HCT116 (cell line): ENCODE results near the gene ASB1. TPM values are rescaled to one million over a fixed set of nuclear protein-coding genes. Genes with fewer than 3 reads are reported as not detected.

ENCODE experiments used
- ATAC-seq: fragments of 200-7000 bp; cut with Tn5 transposase; 2 replicates; pipeline ENCODE4 v1.9.1; 2020; ENCODE audit warnings: mild to moderate bottlenecking, moderate library complexity
- BruUV-seq: library from RNA; stranded (reverse); fragments of 400-500 nt; replicated peaks from 2 replicates; lab custom pipeline; 2021; lab: Mats Ljungman, UMichigan
- CTCF ChIA-PET: fragments of 300-600 bp; sonication (Branson Sonifier 250); formaldehyde crosslinking; loops from one replicate; lab custom pipeline; 2021; ENCODE audit warnings: antibody characterized with exemption; lab: Charles Lee
- POLR2A ChIA-PET: fragments of 300-600, 350-600 bp; sonication (Branson Sonifier 250); formaldehyde crosslinking; loops from one replicate; lab custom pipeline; 2021; ENCODE audit warnings: antibody characterized with exemption; lab: Charles Lee
- RAD21 ChIA-PET, 2 experiments: fragments of 300-600 bp; sonication (Branson Sonifier 250); formaldehyde crosslinking; loops; one replicate each; lab custom pipeline; 2023; ENCODE audit warnings: low total read pairs in 2 of 2; ENCODE audit not compliant: uncharacterized antibody in 2 of 2, unreplicated experiment in 2 of 2, low non-redundant PET in 1 of 2; lab: Charles Lee
- DNase-seq: peaks from one replicate; pipeline ENCODE4 v3.0.0-alpha.2; 2010; ENCODE audit warnings: low read depth, low spot score
- H2AFZ ChIP-seq: fragments of 200-600 bp; shearing (Covaris generic), sonication (generic); 2 replicates; pipeline ENCODE4 v1.6.1; 2017; ENCODE audit warnings: low read depth, mixed run types, mixed read lengths, antibody characterized with exemption, low read length; ENCODE audit not compliant: poor library complexity, severe bottlenecking
- H3K27ac ChIP-seq: 2 replicates; pipeline ENCODE4 v1.5.1; 2012; ENCODE audit warnings: low read depth, low read length
- H3K27me3 ChIP-seq: fragments of 200-600 bp; sonication (generic); 2 replicates; pipeline ENCODE4 v1.6.1; 2016; ENCODE audit warnings: mixed run types, low read length, mixed read lengths; ENCODE audit not compliant: insufficient read depth
- H3K36me3 ChIP-seq, 2 experiments: fragments of 200-500 bp in 1 of 2; fragments of 200-600 bp in 1 of 2; sonication (Bioruptor generic) in 1 of 2; sonication (generic) in 1 of 2; 2 replicates each; pipeline versions ENCODE4 v1.5.1 to v1.6.1; 2014 to 2016; ENCODE audit warnings: low read length in 2 of 2, inconsistent platforms in 1 of 2, mixed read lengths in 1 of 2, mixed run types in 1 of 2; ENCODE audit not compliant: insufficient read depth in 2 of 2, control insufficient read depth in 1 of 2
- H3K4me1 ChIP-seq, 2 experiments: fragments of 200-600 bp in 1 of 2; sonication (generic) in 1 of 2; 2 replicates each; pipeline versions ENCODE4 v1.5.1 to v1.6.1; 2012 to 2017; ENCODE audit warnings: low read length in 2 of 2, inconsistent platforms in 1 of 2, mild to moderate bottlenecking in 1 of 2, mixed read lengths in 1 of 2, mixed run types in 1 of 2, moderate library complexity in 1 of 2; ENCODE audit not compliant: insufficient read depth in 2 of 2, control insufficient read depth in 1 of 2
- H3K4me2 ChIP-seq: fragments of 200-600 bp; sonication (generic); 2 replicates; pipeline ENCODE4 v1.6.1; 2017; ENCODE audit warnings: mixed run types, low read length, mixed read lengths
- H3K4me3 ChIP-seq, 2 experiments: fragments of 200-600 bp in 1 of 2; sonication (generic) in 1 of 2; replicated peaks in 1 of 2; 2 replicates each; pipeline ENCODE4 v1.5.1; 2011 to 2016; ENCODE audit warnings: low read length in 2 of 2, control low read depth in 1 of 2, low read depth in 1 of 2, mild to moderate bottlenecking in 1 of 2, mixed read lengths in 1 of 2, mixed run types in 1 of 2
- H3K79me2 ChIP-seq: fragments of 200-600 bp; sonication (generic); 2 replicates; pipeline ENCODE4 v1.6.1; 2017; ENCODE audit warnings: mild to moderate bottlenecking, mixed run types, low read length, moderate library complexity, mixed read lengths; ENCODE audit not compliant: insufficient read depth
- H3K9ac ChIP-seq: fragments of 200-600 bp; sonication (generic); 2 replicates; pipeline ENCODE4 v1.6.1; 2016; ENCODE audit warnings: low read length, mixed read lengths
- H3K9me2 ChIP-seq: fragments of 200-600 bp; sonication (generic), shearing (Covaris generic); 2 replicates; pipeline ENCODE4 v1.6.1; 2017; ENCODE audit warnings: mixed run types, mild to moderate bottlenecking, moderate library complexity; ENCODE audit not compliant: insufficient read depth
- H3K9me3 ChIP-seq, 2 experiments: fragments of 200-500 bp in 1 of 2; fragments of 200-600 bp in 1 of 2; sonication (Bioruptor generic) in 1 of 2; sonication (generic) in 1 of 2; 2 replicates each; pipeline ENCODE4 v1.6.1; 2014 to 2017; ENCODE audit warnings: low read length in 2 of 2, mixed read lengths in 2 of 2, inconsistent platforms in 1 of 2, low read depth in 1 of 2, mild to moderate bottlenecking in 1 of 2, mixed run types in 1 of 2, moderate library complexity in 1 of 2; ENCODE audit not compliant: control insufficient read depth in 1 of 2, insufficient read depth in 1 of 2
- H4K20me1 ChIP-seq: fragments of 200-600 bp; sonication (generic), shearing (Covaris generic); 2 replicates; pipeline ENCODE4 v1.6.1; 2017; ENCODE audit warnings: mixed run types, mild to moderate bottlenecking, moderate library complexity; ENCODE audit not compliant: insufficient read depth
- CBX3 ChIP-seq: IDR thresholded peaks from 2 replicates; pipeline ENCODE4 v1.6.1; 2012; ENCODE audit warnings: low read depth
- EGR1 ChIP-seq: IDR thresholded peaks from 2 replicates; pipeline ENCODE4 v1.6.1; 2012; ENCODE audit warnings: low read depth
- ELF1 ChIP-seq: IDR thresholded peaks from 2 replicates; pipeline ENCODE4 v1.6.1; 2012; ENCODE audit warnings: low read depth, borderline replicate concordance
- EZH2phosphoT487 ChIP-seq: fragments of 200-600 bp; IDR thresholded peaks from 2 replicates; pipeline ENCODE4 v1.6.1; 2018; ENCODE audit warnings: antibody characterized with exemption, borderline replicate concordance
- FOSL1 ChIP-seq: IDR thresholded peaks from 2 replicates; pipeline ENCODE4 v1.6.1; 2012; ENCODE audit warnings: low read depth
- POLR2AphosphoS5 ChIP-seq: IDR thresholded peaks from 2 replicates; pipeline ENCODE4 v1.6.1; 2011; ENCODE audit warnings: mild to moderate bottlenecking, low read depth, low read length, moderate library complexity
- YY1 ChIP-seq: IDR thresholded peaks from 2 replicates; pipeline ENCODE4 v1.6.1; 2011; ENCODE audit warnings: low read length, low read depth, moderate library complexity, mild to moderate bottlenecking; ENCODE audit not compliant: insufficient replicate concordance; ENCODE audit errors: extremely low read depth
- ZFX ChIP-seq: fragments of 450-650 bp; IDR thresholded peaks from 2 replicates; pipeline ENCODE4 v1.6.1; 2017
- ZNF274 ChIP-seq: fragments of 200-500 bp; sonication (Bioruptor generic); IDR thresholded peaks from 2 replicates; pipeline ENCODE4 v1.6.1; 2014; ENCODE audit warnings: mild to moderate bottlenecking, low read depth, low read length, inconsistent platforms
- intact Hi-C: fragments of 100-400 bp; cut with micrococcal nuclease; formaldehyde crosslinking; loops from 2 replicates; pipeline ENCODE4 v1.10.0; 2022
- total RNA-seq: library from RNA; stranded (reverse); gene quantifications from one replicate; pipeline ENCODE4 v1.2.1, GENCODE V29; 2021; ENCODE audit not compliant: unreplicated experiment
- TF ChIP-seq, protein P1 (sequence below): IDR thresholded peaks from 2 replicates; pipeline ENCODE4 v1.6.1; 2012; ENCODE audit warnings: low read depth
- TF ChIP-seq, protein P2 (sequence below), 3 experiments: fragments of 200-600 bp in 1 of 3; sonication (generic) in 1 of 3; IDR thresholded peaks in 2 of 3; conservative IDR thresholded peaks in 1 of 3; 2 replicates each; pipeline ENCODE4 v1.5.1; 2012 to 2017; ENCODE audit warnings: low read depth in 2 of 3, low read length in 2 of 3, antibody characterized with exemption in 1 of 3, borderline replicate concordance in 1 of 3, control low read depth in 1 of 3, mild to moderate bottlenecking in 1 of 3, mixed read lengths in 1 of 3, mixed run types in 1 of 3, moderate library complexity in 1 of 3; ENCODE audit not compliant: insufficient read depth in 1 of 3
- TF ChIP-seq, protein P3 (sequence below): IDR thresholded peaks from 2 replicates; pipeline ENCODE4 v1.6.1; 2011; ENCODE audit warnings: mild to moderate bottlenecking, low read length, moderate library complexity; ENCODE audit not compliant: insufficient replicate concordance; ENCODE audit errors: extremely low read depth

Gene ASB1
- total RNA-seq, 1 experiment from 2014 or later: 43.1 TPM

DNA sequence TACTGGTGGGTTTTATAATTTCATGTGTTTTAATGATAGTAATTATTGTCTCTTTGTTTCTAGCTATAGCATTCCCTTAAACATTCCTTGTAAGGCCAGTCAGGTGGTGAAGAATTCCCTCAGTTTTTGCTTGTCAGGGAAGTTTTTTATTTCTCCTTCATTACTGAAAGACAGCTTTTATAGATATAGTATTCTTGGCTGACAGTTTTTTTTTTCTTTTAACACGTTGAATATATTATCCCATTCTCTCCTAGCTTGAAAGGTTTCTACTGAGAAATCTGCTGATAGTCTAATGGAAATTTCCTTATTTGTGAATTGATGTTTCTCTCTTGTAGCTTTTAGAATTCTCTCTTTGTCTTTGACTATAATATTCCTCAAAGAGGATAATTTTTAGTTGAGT, 46.8 kb downstream of the ASB1 start:
- Histone ChIP-seq H2AFZ (no peak overlapping the region), H3K9me2 (no peaks in the 10 kb centered on the region), H3K4me1 (no peaks in the 10 kb centered on the region), H3K27ac (no peak overlapping the region), H3K4me3 (no peak overlapping the region), H3K36me3 (no peaks in the 10 kb centered on the region), H3K9me3 (peaks cover 0 to 4% of the 10 kb centered on the region in 2 experiments; a peak in 1 of 4 replicates), H3K79me2 (no peaks in the 10 kb centered on the region), H3K27me3 (no peaks in the 10 kb centered on the region), H4K20me1 (no peaks in the 10 kb centered on the region), H3K4me2 (no peak overlapping the region), H3K9ac (no peak overlapping the region)
- TF ChIP-seq, protein P1, sequence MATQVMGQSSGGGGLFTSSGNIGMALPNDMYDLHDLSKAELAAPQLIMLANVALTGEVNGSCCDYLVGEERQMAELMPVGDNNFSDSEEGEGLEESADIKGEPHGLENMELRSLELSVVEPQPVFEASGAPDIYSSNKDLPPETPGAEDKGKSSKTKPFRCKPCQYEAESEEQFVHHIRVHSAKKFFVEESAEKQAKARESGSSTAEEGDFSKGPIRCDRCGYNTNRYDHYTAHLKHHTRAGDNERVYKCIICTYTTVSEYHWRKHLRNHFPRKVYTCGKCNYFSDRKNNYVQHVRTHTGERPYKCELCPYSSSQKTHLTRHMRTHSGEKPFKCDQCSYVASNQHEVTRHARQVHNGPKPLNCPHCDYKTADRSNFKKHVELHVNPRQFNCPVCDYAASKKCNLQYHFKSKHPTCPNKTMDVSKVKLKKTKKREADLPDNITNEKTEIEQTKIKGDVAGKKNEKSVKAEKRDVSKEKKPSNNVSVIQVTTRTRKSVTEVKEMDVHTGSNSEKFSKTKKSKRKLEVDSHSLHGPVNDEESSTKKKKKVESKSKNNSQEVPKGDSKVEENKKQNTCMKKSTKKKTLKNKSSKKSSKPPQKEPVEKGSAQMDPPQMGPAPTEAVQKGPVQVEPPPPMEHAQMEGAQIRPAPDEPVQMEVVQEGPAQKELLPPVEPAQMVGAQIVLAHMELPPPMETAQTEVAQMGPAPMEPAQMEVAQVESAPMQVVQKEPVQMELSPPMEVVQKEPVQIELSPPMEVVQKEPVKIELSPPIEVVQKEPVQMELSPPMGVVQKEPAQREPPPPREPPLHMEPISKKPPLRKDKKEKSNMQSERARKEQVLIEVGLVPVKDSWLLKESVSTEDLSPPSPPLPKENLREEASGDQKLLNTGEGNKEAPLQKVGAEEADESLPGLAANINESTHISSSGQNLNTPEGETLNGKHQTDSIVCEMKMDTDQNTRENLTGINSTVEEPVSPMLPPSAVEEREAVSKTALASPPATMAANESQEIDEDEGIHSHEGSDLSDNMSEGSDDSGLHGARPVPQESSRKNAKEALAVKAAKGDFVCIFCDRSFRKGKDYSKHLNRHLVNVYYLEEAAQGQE: no peak
- TF ChIP-seq YY1: no peak
- no peak for TF ChIP-seq ZNF274
- no peak for TF ChIP-seq EZH2phosphoT487
- TF ChIP-seq, protein P2, sequence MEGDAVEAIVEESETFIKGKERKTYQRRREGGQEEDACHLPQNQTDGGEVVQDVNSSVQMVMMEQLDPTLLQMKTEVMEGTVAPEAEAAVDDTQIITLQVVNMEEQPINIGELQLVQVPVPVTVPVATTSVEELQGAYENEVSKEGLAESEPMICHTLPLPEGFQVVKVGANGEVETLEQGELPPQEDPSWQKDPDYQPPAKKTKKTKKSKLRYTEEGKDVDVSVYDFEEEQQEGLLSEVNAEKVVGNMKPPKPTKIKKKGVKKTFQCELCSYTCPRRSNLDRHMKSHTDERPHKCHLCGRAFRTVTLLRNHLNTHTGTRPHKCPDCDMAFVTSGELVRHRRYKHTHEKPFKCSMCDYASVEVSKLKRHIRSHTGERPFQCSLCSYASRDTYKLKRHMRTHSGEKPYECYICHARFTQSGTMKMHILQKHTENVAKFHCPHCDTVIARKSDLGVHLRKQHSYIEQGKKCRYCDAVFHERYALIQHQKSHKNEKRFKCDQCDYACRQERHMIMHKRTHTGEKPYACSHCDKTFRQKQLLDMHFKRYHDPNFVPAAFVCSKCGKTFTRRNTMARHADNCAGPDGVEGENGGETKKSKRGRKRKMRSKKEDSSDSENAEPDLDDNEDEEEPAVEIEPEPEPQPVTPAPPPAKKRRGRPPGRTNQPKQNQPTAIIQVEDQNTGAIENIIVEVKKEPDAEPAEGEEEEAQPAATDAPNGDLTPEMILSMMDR (IDR thresholded peaks at IDR 0.05 in 2 of 3, conservative IDR thresholded peaks at IDR 0.05 in 1 of 3; ENCODE audit: borderline replicate concordance in 1 of 3, insufficient read depth in 1 of 3, low read depth in 2 of 3, low read length in 2 of 3): no peak
- TF ChIP-seq ZFX: no peak
- no peak for TF ChIP-seq ELF1
- TF ChIP-seq FOSL1: no peak
- TF ChIP-seq, protein P3, sequence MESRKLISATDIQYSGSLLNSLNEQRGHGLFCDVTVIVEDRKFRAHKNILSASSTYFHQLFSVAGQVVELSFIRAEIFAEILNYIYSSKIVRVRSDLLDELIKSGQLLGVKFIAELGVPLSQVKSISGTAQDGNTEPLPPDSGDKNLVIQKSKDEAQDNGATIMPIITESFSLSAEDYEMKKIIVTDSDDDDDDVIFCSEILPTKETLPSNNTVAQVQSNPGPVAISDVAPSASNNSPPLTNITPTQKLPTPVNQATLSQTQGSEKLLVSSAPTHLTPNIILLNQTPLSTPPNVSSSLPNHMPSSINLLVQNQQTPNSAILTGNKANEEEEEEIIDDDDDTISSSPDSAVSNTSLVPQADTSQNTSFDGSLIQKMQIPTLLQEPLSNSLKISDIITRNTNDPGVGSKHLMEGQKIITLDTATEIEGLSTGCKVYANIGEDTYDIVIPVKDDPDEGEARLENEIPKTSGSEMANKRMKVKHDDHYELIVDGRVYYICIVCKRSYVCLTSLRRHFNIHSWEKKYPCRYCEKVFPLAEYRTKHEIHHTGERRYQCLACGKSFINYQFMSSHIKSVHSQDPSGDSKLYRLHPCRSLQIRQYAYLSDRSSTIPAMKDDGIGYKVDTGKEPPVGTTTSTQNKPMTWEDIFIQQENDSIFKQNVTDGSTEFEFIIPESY: no peak
- TF ChIP-seq POLR2AphosphoS5: no peak
- TF ChIP-seq EGR1: no peak
- no peak for TF ChIP-seq CBX3
- DNase-seq: no peak
- CTCF ChIA-PET: no interaction called here
- ATAC-seq: no peak
- RAD21 ChIA-PET: no interaction called here
- BruUV-seq: no TSS peak
- POLR2A ChIA-PET: no interaction called here
- intact Hi-C loops: no loop called here
